ENCODE results near the gene DPP6. TPM values are rescaled to one million over a fixed set of nuclear protein-coding genes. Genes with fewer than 3 reads are reported as not detected.

The DPP6 gene
- total RNA-seq, 2 donors from 2014 or later: 0.05 to 38.7 TPM

DNA sequence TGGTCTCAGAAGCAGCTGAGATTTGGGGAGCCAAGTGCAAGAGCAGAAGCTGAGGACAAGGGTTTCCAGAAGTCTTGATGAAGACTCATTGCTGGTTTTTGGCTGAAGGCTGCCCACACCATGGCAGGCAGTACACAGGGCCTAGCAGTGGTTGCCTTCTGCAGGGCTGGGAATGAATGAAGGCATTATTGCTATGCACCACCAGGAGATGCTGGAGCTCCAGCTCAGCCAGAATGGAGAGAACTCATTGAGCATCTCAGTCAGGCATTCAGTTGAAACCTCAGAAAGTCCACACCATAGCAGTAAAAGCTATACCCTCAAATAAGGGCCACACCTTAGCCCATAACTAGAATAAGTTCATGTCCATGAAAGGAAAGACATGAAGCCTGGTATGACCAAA, 190.5 kb downstream of the DPP6 start:
- no peaks in the 10 kb centered on the region for H3K4me1 ChIP-seq (replicated peaks)
- H3K36me3 ChIP-seq: no peaks in the 10 kb centered on the region
- no peaks in the 10 kb centered on the region for H3K9me3 ChIP-seq
- H3K4me3 ChIP-seq: no peak overlapping the region
- H3K27ac ChIP-seq: no peak overlapping the region
- H3K27me3 ChIP-seq (replicated peaks; ENCODE audit: insufficient read depth): no peaks in the 10 kb centered on the region
- TF ChIP-seq CTCF (IDR thresholded peaks at IDR 0.05) (no peak), POLR2A (IDR thresholded peaks at IDR 0.05) (no peak), POLR2AphosphoS5 (IDR thresholded peaks at IDR 0.05) (no peak)
- no peak for DNase-seq (ENCODE audit: low spot score)
- intact Hi-C loops (cut with DNase I): no loop called here

GRCh38 chr7:154252046-154252445, 199.8 kb downstream of the DPP6 start:
- Histone ChIP-seq H3K27ac (no peak overlapping the region), H3K4me1 (replicated peaks) (no peaks in the 10 kb centered on the region), H3K27me3 (replicated peaks; ENCODE audit: insufficient read depth) (no peaks in the 10 kb centered on the region), H3K36me3 (no peaks in the 10 kb centered on the region), H3K4me3 (no peak overlapping the region), H3K9me3 (no peaks in the 10 kb centered on the region)
- intact Hi-C loops (cut with DNase I): no loop called here
- DNase-seq (ENCODE audit: low spot score): no peak
- WGBS: 92% methylated on average over 6 of the region's 6 CpGs
- no peak for TF ChIP-seq POLR2AphosphoS5 (IDR thresholded peaks at IDR 0.05)
- TF ChIP-seq CTCF (IDR thresholded peaks at IDR 0.05): no peak
- no peak for TF ChIP-seq POLR2A (IDR thresholded peaks at IDR 0.05)

DNA sequence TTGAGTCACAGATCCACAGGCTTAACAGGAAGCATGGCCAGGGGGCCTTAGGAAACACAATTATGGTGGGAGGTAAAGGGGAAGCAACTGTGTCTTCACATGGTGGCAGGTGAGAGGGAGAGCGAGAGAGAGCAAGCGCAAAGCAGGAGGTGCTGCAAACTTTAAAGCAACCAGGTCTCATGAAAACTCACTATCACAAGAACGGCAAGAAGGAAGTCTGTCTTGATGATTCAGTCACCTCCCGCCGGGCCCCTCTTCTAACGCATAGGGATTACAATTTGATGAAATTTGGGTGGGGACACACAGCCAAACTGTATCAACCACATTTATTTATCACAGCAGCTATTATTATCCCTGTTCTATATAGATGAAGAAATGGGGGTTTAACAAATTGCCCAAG, 201.6 kb downstream of the DPP6 start:
- H3K27ac ChIP-seq: no peak overlapping the region
- intact Hi-C loops (cut with DNase I): no loop called here
- H3K4me3 ChIP-seq: no peak overlapping the region
- H3K27me3 ChIP-seq (replicated peaks; ENCODE audit: insufficient read depth): no peaks in the 10 kb centered on the region
- no peak for DNase-seq (ENCODE audit: low spot score)
- TF ChIP-seq CTCF (IDR thresholded peaks at IDR 0.05) (no peak), POLR2AphosphoS5 (IDR thresholded peaks at IDR 0.05) (no peak)
- H3K9me3 ChIP-seq: no peaks in the 10 kb centered on the region
- no peaks in the 10 kb centered on the region for H3K36me3 ChIP-seq
- 65% methylated on average over 6 of the region's 6 CpGs for WGBS
- no peaks in the 10 kb centered on the region for H3K4me1 ChIP-seq (replicated peaks)

DNA sequence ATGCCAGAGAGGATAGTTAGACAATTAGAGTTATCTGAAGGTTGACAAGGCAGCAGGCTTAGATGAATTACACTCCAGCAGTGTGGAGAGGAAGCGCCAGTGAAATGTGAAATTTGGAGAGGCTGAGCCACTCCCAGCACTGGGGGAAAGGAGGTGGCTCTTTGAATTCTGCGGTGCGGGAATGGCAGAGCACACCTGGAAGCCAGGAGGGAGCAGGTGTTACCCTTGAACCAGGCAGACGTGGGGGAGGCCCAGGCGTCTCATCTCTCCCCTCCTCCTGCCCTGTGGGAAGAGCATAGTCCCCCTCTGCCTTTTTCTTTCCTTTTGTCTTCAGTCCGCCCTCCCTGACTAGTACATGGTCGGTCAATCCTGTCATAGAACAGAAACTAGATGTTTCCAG, 203.1 kb downstream of the DPP6 start:
- intact Hi-C loops (cut with DNase I): no loop called here
- no peaks in the 10 kb centered on the region for H3K27me3 ChIP-seq (replicated peaks; ENCODE audit: insufficient read depth)
- no peak overlapping the region for H3K27ac ChIP-seq
- no peaks in the 10 kb centered on the region for H3K36me3 ChIP-seq
- TF ChIP-seq POLR2A (IDR thresholded peaks at IDR 0.05) (no peak), CTCF (IDR thresholded peaks at IDR 0.05) (no peak), POLR2AphosphoS5 (IDR thresholded peaks at IDR 0.05) (no peak)
- H3K9me3 ChIP-seq: no peaks in the 10 kb centered on the region
- H3K4me3 ChIP-seq: no peak overlapping the region
- no peaks in the 10 kb centered on the region for H3K4me1 ChIP-seq (replicated peaks)
- no peak for DNase-seq (ENCODE audit: low spot score)
- 20% methylated on average over 7 of the region's 7 CpGs for WGBS

DNA sequence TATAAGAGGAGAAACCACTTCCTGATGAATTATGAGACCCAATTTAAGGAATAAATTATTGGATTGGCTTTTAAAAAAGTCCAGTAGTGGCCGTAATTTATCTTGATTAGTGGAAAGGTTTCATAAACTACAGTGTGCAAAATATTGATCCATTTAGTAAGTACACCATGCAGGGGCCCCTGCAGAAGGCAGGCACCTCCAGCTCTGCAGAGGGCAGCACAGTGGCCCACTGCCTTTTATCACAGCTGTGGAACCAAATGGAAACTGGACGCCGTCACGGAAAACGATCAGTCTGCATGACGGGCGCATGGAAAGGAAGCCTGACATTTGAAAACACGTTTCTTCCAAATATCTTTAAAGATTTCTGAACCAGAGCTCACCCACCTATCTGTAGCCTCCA, 204.0 kb downstream of the DPP6 start:
- intact Hi-C loops (cut with DNase I): no loop called here
- no peaks in the 10 kb centered on the region for H3K36me3 ChIP-seq
- H3K4me3 ChIP-seq: no peak overlapping the region
- WGBS: 89% methylated on average over 8 of the region's 8 CpGs
- H3K27me3 ChIP-seq (replicated peaks; ENCODE audit: insufficient read depth): no peaks in the 10 kb centered on the region
- no peaks in the 10 kb centered on the region for H3K4me1 ChIP-seq (replicated peaks)
- H3K27ac ChIP-seq: no peak overlapping the region
- H3K9me3 ChIP-seq: no peaks in the 10 kb centered on the region
- no peak for DNase-seq (ENCODE audit: low spot score)
- TF ChIP-seq POLR2AphosphoS5 (IDR thresholded peaks at IDR 0.05) (no peak), CTCF (IDR thresholded peaks at IDR 0.05) (no peak), POLR2A (IDR thresholded peaks at IDR 0.05) (no peak)
